NCI-H1417 treated with DMSO at 0.1 percent for 48 hours (cell line): Measurements from ENCODE around the gene PAGE1.
"Not testable (repeated sequence)": the region's sequence is repeated elsewhere in the genome, so short reads cannot be mapped to it uniquely, and the experiment has no call there.

Source experiments
- DNase-seq: peaks from one replicate; lab custom pipeline; 2025; lab: John Stamatoyannopoulos, UW

PAGE1 gene

GRCh38 chrX:49695276-49696180, at the start of gene PAGE1:
Gene PAGE1 (minus strand): TSS chrX:49695984. CDS start chrX:49694770, 1,214 bp downstream.
- no peak for DNase-seq

- not testable (repeated sequence) for DNase-seq
Measured at GRCh38 chrX:49741501-49741900, 45.7 kb upstream of the PAGE1 start.

- no peak for DNase-seq
Measured at GRCh38 chrX:49727847-49728246, 32.1 kb upstream of the PAGE1 start.

- DNase-seq: no peak
Measured at GRCh38 chrX:49726966-49727365, 31.2 kb upstream of the PAGE1 start.

- no peak for DNase-seq
Measured at GRCh38 chrX:49725923-49726904, 30.4 kb upstream of the PAGE1 start.

GRCh38 chrX:49725401-49725800, 29.6 kb upstream of the PAGE1 start:
- DNase-seq: no peak

- not testable (repeated sequence) for DNase-seq
Measured at GRCh38 chrX:49720106-49720505, 24.3 kb upstream of the PAGE1 start.

- DNase-seq: no peak
Measured at GRCh38 chrX:49712577-49712976, 16.8 kb upstream of the PAGE1 start.

- DNase-seq: no peak
Measured at GRCh38 chrX:49710744-49711319, 15.0 kb upstream of the PAGE1 start.

- DNase-seq: no peak
Measured at GRCh38 chrX:49704691-49705404, 9.1 kb upstream of the PAGE1 start.

GRCh38 chrX:49701933-49702332, 6.1 kb upstream of the PAGE1 start:
- DNase-seq: no peak

- no peak for DNase-seq
Measured at GRCh38 chrX:49701323-49701722, 5.5 kb upstream of the PAGE1 start.

GRCh38 chrX:49675075-49675719, 20.6 kb downstream of the PAGE1 start:
- DNase-seq: no peak

GRCh38 chrX:49673394-49673793, 22.4 kb downstream of the PAGE1 start:
- DNase-seq: no peak

GRCh38 chrX:49664824-49665223, 31.0 kb downstream of the PAGE1 start:
- DNase-seq: no peak

GRCh38 chrX:49661881-49662280, 33.9 kb downstream of the PAGE1 start:
- DNase-seq: no peak

- DNase-seq: no peak
Measured at GRCh38 chrX:49659771-49660170, 36.0 kb downstream of the PAGE1 start.

- DNase-seq: no peak
Measured at GRCh38 chrX:49656533-49656932, 39.3 kb downstream of the PAGE1 start.

- DNase-seq: no peak
Measured at GRCh38 chrX:49644991-49645637, 50.7 kb downstream of the PAGE1 start.
